Duodenal mucosa (tissue), 2 donors: ENCODE results near the gene CAMK1D.
"Not testable (repeated sequence)": the region's sequence is repeated elsewhere in the genome, so short reads cannot be mapped to it uniquely, and the experiment has no call there.

Source experiments
- H3K27ac ChIP-seq: one replicate; pipeline ENCODE4 v1.7.0; 2013; ENCODE audit warnings: low read depth, low read length
- H3K27me3 ChIP-seq, 2 donors: one replicate each; pipeline ENCODE4 v1.7.0; 2013; ENCODE audit warnings: low read length in 2 of 2, control low read depth in 1 of 2; ENCODE audit not compliant: insufficient read depth in 2 of 2, control insufficient read depth in 1 of 2
- H3K36me3 ChIP-seq, 2 donors: one replicate each; pipeline ENCODE4 v1.7.0; 2013; ENCODE audit warnings: low read length in 2 of 2, control low read depth in 1 of 2; ENCODE audit not compliant: insufficient read depth in 2 of 2, control insufficient read depth in 1 of 2
- H3K4me1 ChIP-seq, 2 donors: one replicate each; pipeline ENCODE4 v1.7.0; 2013; ENCODE audit warnings: low read length in 2 of 2, control low read depth in 1 of 2; ENCODE audit not compliant: insufficient read depth in 2 of 2, control insufficient read depth in 1 of 2
- H3K4me3 ChIP-seq, 2 donors: one replicate each; pipeline ENCODE4 v1.7.0; 2013; ENCODE audit warnings: low read length in 2 of 2, low read depth in 1 of 2
- H3K9ac ChIP-seq, 2 donors: one replicate each; pipeline ENCODE4 v1.7.0; 2013; ENCODE audit warnings: low read length in 2 of 2, low read depth in 1 of 2
- H3K9me3 ChIP-seq, 2 donors: one replicate each; pipeline ENCODE4 v1.7.0; 2013; ENCODE audit warnings: low read length in 2 of 2, control low read depth in 1 of 2; ENCODE audit not compliant: control insufficient read depth in 1 of 2

Gene CAMK1D

DNA sequence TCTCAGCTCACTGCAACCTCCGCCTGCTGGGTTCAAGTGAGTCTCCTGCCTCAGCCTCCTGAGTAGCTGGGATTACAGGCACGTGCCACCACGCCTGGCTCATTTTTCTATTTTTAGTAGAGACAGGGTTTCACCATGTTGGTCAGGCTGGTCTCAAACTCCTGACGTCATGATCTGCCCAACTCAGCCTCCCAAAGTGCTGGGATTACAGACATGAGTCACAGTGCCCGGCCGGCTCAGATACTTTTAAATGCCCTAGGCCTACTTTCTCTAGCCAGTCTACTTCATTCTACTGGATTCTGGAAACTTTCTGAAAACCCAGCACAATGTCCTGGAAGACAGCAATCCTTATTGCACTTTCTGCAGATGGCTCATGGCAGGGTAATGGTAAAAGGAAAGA is 516.2 kb downstream of the CAMK1D start:
- H3K9ac ChIP-seq, H3K4me1 ChIP-seq, H3K9me3 ChIP-seq, H3K27ac ChIP-seq, H3K36me3 ChIP-seq, H3K4me3 ChIP-seq, H3K27me3 ChIP-seq: not testable (repeated sequence)

DNA sequence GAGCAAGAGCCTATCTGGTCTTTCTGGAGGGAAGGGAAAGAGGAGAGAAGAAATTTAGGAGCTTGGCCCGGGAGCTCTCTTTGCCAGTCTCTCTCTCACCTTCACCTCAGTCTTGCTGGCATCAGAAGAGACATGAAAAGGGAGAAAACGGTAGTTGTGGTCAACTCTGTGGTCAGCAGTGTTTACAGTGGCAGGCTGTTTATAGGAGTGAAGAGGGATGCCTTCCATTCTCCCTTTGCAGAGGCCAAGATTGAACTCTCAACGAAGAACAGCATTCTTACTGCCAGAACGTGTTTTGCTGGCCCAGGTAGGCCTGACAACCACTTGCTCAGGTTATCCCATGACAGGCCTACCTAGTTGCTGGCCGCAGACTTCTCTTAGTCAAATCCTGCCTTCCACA is 518.9 kb downstream of the CAMK1D start:
- no peaks in the 10 kb centered on the region for H3K9me3 ChIP-seq
- H3K36me3 ChIP-seq: no peaks in the 10 kb centered on the region
- no peak overlapping the region for H3K4me3 ChIP-seq
- no peak overlapping the region for H3K27ac ChIP-seq
- no peak overlapping the region for H3K9ac ChIP-seq
- no peaks in the 10 kb centered on the region for H3K27me3 ChIP-seq
- no peaks in the 10 kb centered on the region for H3K4me1 ChIP-seq

DNA sequence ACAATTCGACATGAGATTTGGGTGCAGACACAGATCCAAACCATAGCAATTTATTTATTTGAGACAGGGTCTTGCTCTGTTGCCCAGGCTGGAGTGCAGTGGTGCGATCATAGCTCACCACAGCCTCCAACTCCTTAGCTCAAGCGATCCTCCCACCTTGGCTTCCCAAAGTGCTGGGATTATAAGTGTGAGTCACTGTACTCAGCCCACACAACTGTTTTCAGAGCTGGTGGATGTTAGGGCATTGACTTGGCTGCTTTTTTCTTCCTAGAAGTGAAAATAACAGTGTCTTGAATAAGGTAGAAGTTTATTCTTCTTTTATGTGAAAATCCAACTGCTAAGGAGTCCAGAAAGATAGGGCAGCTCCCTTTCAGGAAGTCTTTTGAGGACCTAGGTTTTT is 520.1 kb downstream of the CAMK1D start:
- H3K4me1 ChIP-seq: no peaks in the 10 kb centered on the region
- no peak overlapping the region for H3K27ac ChIP-seq
- H3K9ac ChIP-seq: no peak overlapping the region
- H3K4me3 ChIP-seq: no peak overlapping the region
- no peaks in the 10 kb centered on the region for H3K36me3 ChIP-seq
- H3K9me3 ChIP-seq: no peaks in the 10 kb centered on the region
- H3K27me3 ChIP-seq: no peaks in the 10 kb centered on the region

DNA sequence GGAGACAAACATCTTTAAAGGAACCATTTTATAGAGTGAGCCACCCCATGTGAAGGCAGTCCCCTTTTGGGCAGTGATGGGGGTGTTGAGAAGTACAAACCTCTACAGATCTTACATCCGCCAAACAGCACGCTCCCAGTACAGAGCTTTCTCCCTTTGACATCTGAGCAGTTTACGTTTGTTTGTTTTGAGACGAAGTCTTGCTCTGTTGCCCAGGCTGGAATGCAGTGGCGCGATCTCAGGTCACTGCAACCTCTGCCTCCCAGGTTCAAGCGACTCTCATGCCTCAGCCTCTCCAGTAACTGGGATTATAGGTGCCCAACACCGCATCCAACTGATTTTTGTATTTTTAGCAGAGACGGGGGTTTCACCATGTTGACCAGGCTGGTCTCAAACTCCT is 523.2 kb downstream of the CAMK1D start:
- H3K27me3 ChIP-seq: no peaks in the 10 kb centered on the region
- H3K4me3 ChIP-seq: no peak overlapping the region
- no peaks in the 10 kb centered on the region for H3K9me3 ChIP-seq
- H3K27ac ChIP-seq: no peak overlapping the region
- no peak overlapping the region for H3K9ac ChIP-seq
- no peaks in the 10 kb centered on the region for H3K36me3 ChIP-seq
- no peaks in the 10 kb centered on the region for H3K4me1 ChIP-seq

DNA sequence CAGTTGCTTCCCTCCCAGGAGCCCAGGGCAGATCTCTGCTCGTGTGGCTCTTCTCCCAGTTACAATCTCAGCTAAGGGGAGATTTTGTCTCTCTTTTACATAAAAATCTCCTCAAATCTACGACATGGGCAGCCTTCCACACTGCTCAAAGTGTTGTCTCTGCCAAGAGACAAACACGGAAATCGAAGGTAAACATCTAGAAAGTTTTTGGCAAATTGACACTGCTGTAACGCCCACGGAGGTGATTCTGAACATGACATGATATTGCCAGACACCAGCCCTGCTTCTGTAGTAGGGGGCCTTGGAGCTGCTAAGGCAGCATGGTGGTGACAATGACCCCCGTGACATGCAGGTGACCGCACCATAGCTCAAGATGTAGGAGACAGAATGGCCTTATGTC is 523.8 kb downstream of the CAMK1D start:
- Histone ChIP-seq H3K27me3 (no peaks in the 10 kb centered on the region), H3K27ac (no peak overlapping the region), H3K36me3 (no peaks in the 10 kb centered on the region), H3K4me3 (no peak overlapping the region), H3K4me1 (no peaks in the 10 kb centered on the region), H3K9ac (no peak overlapping the region), H3K9me3 (no peaks in the 10 kb centered on the region)

DNA sequence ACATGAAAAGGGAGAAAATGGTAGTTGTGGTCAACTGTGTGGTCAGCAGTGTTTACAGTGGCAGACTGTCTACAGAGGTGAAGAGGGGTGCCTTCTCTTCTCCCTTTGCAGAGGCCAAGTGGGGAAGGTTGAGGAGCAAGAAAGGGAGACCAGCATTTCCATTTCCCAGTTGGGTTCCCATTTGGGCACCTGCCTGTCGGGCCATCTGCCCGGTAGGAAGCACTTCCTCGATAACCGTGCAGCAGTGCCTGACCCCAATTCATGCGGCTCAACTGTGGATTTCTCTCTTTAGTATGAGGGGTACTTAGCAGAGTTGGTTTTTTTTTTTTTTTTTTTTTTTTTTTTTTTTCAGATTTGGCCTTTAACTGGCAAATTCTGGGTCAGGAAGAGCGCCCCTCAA is 525.2 kb downstream of the CAMK1D start:
- no peaks in the 10 kb centered on the region for H3K27me3 ChIP-seq
- no peak overlapping the region for H3K27ac ChIP-seq
- no peak overlapping the region for H3K4me3 ChIP-seq
- H3K9ac ChIP-seq: no peak overlapping the region
- H3K4me1 ChIP-seq: no peaks in the 10 kb centered on the region
- no peaks in the 10 kb centered on the region for H3K36me3 ChIP-seq
- H3K9me3 ChIP-seq: no peaks in the 10 kb centered on the region

DNA sequence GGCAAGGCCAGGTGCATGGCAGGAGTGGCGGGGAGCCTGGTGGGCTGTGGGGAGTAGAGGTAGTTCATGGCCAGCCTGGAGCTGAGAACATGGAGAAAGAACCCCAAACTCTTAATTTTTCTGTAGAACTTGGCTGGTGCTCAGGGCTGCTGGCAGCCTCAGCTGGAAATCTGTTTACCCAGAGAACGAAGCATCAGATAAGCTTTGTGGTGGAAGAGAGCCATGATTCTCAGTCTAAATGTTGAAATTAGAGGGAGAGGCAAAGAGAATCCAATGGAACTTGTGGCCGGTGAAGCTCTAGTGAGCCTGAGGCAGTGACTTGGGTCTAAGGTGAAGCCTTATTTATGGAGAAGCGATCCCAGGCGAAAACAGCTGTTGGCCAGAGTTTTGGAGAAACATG is 525.8 kb downstream of the CAMK1D start:
- no peak overlapping the region for H3K9ac ChIP-seq
- no peaks in the 10 kb centered on the region for H3K36me3 ChIP-seq
- no peaks in the 10 kb centered on the region for H3K4me1 ChIP-seq
- no peaks in the 10 kb centered on the region for H3K27me3 ChIP-seq
- H3K27ac ChIP-seq: no peak overlapping the region
- no peak overlapping the region for H3K4me3 ChIP-seq
- H3K9me3 ChIP-seq: no peaks in the 10 kb centered on the region

DNA sequence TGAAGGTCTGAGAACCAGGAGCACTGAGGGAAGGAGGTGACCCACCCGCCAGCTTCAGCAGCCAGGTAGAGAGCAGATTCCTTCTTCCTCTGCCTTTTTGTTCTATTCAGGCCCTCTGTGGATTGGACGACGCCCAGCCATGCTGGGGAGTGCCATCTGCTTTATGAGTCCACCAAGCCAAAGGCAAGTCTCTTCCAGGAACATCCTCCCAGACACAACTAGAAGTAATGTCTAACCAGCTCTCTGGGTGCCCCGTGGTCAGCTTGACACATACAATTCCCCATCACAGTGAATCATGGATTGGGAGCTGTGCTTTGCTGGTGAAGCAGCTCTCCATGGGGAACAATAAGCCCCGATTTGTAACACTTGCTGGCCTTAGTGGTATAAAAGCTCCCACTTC is 526.9 kb downstream of the CAMK1D start:
- no peaks in the 10 kb centered on the region for H3K4me1 ChIP-seq
- no peak overlapping the region for H3K4me3 ChIP-seq
- H3K27me3 ChIP-seq: no peaks in the 10 kb centered on the region
- no peak overlapping the region for H3K27ac ChIP-seq
- H3K9me3 ChIP-seq: no peaks in the 10 kb centered on the region
- no peak overlapping the region for H3K9ac ChIP-seq
- H3K36me3 ChIP-seq: no peaks in the 10 kb centered on the region

DNA sequence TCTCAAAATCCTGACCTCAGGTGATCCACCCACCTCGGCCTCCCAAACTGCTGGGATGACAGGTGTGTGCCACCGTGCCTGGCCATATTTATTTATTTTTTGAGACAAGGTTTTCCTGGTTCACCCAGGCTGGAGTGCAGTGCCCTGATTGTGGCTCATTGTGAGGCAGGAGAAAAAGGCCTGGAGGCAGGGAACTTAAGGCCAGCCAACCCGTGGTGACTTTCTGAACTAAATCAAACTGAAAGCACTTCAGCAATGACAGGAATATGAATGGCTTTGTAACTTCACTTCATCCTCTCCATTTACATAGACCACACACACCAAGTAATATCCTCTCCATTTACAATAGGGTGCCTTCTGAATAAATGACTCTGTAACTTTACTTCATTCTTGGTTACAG is 527.8 kb downstream of the CAMK1D start:
- H3K4me3 ChIP-seq: no peak overlapping the region
- no peaks in the 10 kb centered on the region for H3K27me3 ChIP-seq
- no peak overlapping the region for H3K27ac ChIP-seq
- no peaks in the 10 kb centered on the region for H3K36me3 ChIP-seq
- H3K9me3 ChIP-seq: no peaks in the 10 kb centered on the region
- no peaks in the 10 kb centered on the region for H3K4me1 ChIP-seq
- no peak overlapping the region for H3K9ac ChIP-seq

DNA sequence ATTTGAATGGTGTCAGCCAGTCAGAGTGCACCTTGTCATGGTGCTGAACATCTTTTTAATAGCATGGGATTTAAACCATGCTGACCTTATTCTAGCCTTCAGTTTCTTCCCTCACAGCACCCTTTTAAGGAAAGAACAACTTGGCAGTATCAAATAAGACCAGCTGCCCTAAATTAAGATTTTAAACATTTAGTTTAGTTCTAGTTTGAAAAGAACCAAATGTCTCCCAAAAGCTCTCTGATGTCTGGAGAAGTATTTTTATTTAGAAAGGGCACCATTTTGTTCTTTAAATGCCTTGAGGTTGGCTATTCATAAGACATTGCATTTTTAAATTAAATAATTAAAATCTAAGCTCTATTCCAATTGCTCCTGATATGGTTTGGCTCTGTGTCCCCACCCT is 531.1 kb downstream of the CAMK1D start:
- Histone ChIP-seq H3K4me1 (no peaks in the 10 kb centered on the region), H3K9ac (no peak overlapping the region), H3K27ac (no peak overlapping the region), H3K27me3 (no peaks in the 10 kb centered on the region), H3K9me3 (no peaks in the 10 kb centered on the region), H3K36me3 (no peaks in the 10 kb centered on the region), H3K4me3 (no peak overlapping the region)

DNA sequence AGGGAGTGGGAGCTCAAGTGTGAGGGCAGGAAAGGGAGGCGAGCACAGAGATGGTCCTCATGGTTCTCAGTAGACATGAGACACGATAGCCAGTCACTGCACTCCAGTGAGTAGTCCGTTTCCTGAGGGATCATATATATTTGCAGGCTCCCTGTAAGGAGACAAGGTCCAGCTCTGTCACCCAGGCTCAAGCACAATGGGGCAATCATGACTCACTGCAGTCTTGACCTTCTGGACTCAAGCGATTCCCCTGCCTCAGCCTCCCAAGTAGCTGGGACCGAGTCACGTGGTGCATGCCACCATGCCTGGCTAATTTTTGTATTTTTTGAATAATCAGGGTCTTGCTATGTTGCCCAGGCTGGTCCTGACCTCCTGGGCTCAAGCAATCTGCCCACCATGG is 535.5 kb downstream of the CAMK1D start:
- Histone ChIP-seq H3K27me3 (no peaks in the 10 kb centered on the region), H3K36me3 (no peaks in the 10 kb centered on the region), H3K4me3 (no peak overlapping the region), H3K27ac (no peak overlapping the region), H3K4me1 (no peaks in the 10 kb centered on the region), H3K9ac (no peak overlapping the region), H3K9me3 (peaks cover 0 to under 1% of the 10 kb centered on the region in 2 donors)
